HepG2 (cell line): ENCODE measurements around the gene C7orf57. TPM values are rescaled to one million over a fixed set of nuclear protein-coding genes. Genes with fewer than 3 reads are reported as not detected.

Source experiments
- CBX5 ChIP-seq: sonication (generic); formaldehyde crosslinking; IDR thresholded peaks from 2 replicates; pipeline ENCODE4 v1.4.0; 2020; ENCODE audit warnings: missing genetic modification reagents, borderline replicate concordance
- KDM1A ChIP-seq: IDR thresholded peaks from 2 replicates; pipeline ENCODE4 v1.6.1; 2016; ENCODE audit warnings: missing compliant biosample characterization
- KMT2B ChIP-seq: IDR thresholded peaks from 2 replicates; pipeline ENCODE4 v1.6.1; 2016; ENCODE audit warnings: missing genetic modification reagents, missing compliant biosample characterization
- MEIS2 ChIP-seq: sonication (generic); formaldehyde crosslinking; IDR thresholded peaks from 2 replicates; pipeline ENCODE4 v1.9.0; 2021; ENCODE audit warnings: mild to moderate bottlenecking, missing genetic modification reagents
- RFXAP ChIP-seq: sonication (generic); formaldehyde crosslinking; IDR thresholded peaks from 2 replicates; pipeline ENCODE4 v1.4.0; 2020; ENCODE audit warnings: missing genetic modification reagents, borderline replicate concordance
- TGIF2 ChIP-seq: IDR thresholded peaks from 2 replicates; pipeline ENCODE4 v1.6.1; 2016; ENCODE audit warnings: control low read depth, missing compliant biosample characterization
- TMF1 ChIP-seq: sonication (generic); formaldehyde crosslinking; IDR thresholded peaks from 2 replicates; pipeline ENCODE4 v1.8.1; 2022; ENCODE audit warnings: low read depth, missing genetic modification reagents
- ZNF547 ChIP-seq: sonication (generic); formaldehyde crosslinking; IDR thresholded peaks from 2 replicates; pipeline ENCODE4 v1.5.1; 2020; ENCODE audit warnings: mild to moderate bottlenecking, missing genetic modification reagents
- ZNF674 ChIP-seq: sonication (generic); formaldehyde crosslinking; IDR thresholded peaks from 2 replicates; pipeline ENCODE4 v1.5.0; 2020; ENCODE audit warnings: low read depth, mild to moderate bottlenecking, missing genetic modification reagents
- ZNF713 ChIP-seq: sonication (generic); formaldehyde crosslinking; IDR thresholded peaks from 2 replicates; pipeline ENCODE4 v1.4.0; 2020; ENCODE audit warnings: mild to moderate bottlenecking, missing genetic modification reagents
- ZNF737 ChIP-seq: sonication (generic); formaldehyde crosslinking; IDR thresholded peaks from 2 replicates; pipeline ENCODE4 v1.5.0; 2020; ENCODE audit warnings: missing genetic modification reagents, mild to moderate bottlenecking, borderline replicate concordance
- polyA plus RNA-seq, 8 experiments: library from polyadenylated mRNA; depleted of rRNA in 3 of 8; stranded (reverse) in 7 of 8; unstranded in 1 of 8; fragments of >200 nt; fragmentation: Illumina TruSeq in 4 of 8; extraction: Trizol in 4 of 8; gene quantifications; 2 replicates each; pipeline versions ENCODE4 v1.2.1 to v1.2.3, GENCODE V29; 2011 to 2016; ENCODE audit warnings: low read depth in 4 of 8, missing spikeins in 1 of 8, mixed read lengths in 1 of 8; ENCODE audit not compliant: insufficient read depth in 1 of 8
- total RNA-seq, 5 experiments: library from RNA; depleted of rRNA; stranded (reverse); fragments of >200 nt; fragmentation: Illumina TruSeq; extraction: Trizol; gene quantifications; 2 replicates each; pipeline ENCODE4 v1.2.3, GENCODE V29; 2016; ENCODE audit warnings: low read depth in 1 of 5
- TF ChIP-seq, protein P1 (sequence below): sonication (generic); formaldehyde crosslinking; IDR thresholded peaks from 2 replicates; pipeline ENCODE4 v1.9.0; 2021; ENCODE audit warnings: mild to moderate bottlenecking, missing genetic modification reagents
- TF ChIP-seq, protein P2 (sequence below): IDR thresholded peaks from 2 replicates; pipeline ENCODE4 v1.6.1; 2016; ENCODE audit warnings: missing compliant biosample characterization, missing genetic modification reagents, borderline replicate concordance
- TF ChIP-seq, protein P3 (sequence below): sonication (generic); formaldehyde crosslinking; IDR thresholded peaks from 2 replicates; pipeline ENCODE4 v1.9.0; 2022; ENCODE audit warnings: missing genetic modification reagents, mild to moderate bottlenecking, borderline replicate concordance
- TF ChIP-seq, protein P4 (sequence below): sonication (generic); formaldehyde crosslinking; IDR thresholded peaks from 2 replicates; pipeline ENCODE4 v1.9.0; 2021; ENCODE audit warnings: missing genetic modification reagents, borderline replicate concordance
- TF ChIP-seq, protein P5 (sequence below): sonication (generic); formaldehyde crosslinking; IDR thresholded peaks from 2 replicates; pipeline ENCODE4 v1.4.0; 2020; ENCODE audit warnings: missing genetic modification reagents

Gene C7orf57
- total and polyA plus RNA-seq, 2 of the 13 experiments (the other 11 are each of a cell fraction or from before 2014, with no cell fraction given): not detected

DNA sequence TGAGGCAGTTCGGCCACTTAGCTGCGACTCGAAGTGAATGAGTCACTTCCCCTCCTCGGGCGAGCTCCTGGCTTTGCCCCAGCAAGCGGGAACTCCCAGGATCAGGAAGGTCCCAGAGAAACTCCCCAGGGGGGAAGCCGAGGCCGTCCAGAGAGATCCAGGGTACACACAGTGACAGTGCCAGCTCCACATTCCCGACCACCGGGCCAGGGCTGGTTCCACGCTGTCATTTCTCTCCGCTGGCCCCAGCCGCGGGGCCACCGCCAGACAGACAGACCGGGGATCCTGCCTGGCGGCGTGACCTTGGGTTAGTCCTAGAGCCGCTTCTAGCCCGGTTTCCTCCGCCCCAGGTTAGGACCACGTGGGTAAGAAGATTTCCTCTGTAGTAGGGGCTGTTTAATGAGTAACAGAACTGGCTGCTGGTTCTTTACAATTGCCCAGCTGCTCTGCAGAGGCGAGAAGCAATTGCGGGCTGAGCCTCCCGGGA, 53.3 kb downstream of the C7orf57 start (continued):
- TF ChIP-seq, protein P1, sequence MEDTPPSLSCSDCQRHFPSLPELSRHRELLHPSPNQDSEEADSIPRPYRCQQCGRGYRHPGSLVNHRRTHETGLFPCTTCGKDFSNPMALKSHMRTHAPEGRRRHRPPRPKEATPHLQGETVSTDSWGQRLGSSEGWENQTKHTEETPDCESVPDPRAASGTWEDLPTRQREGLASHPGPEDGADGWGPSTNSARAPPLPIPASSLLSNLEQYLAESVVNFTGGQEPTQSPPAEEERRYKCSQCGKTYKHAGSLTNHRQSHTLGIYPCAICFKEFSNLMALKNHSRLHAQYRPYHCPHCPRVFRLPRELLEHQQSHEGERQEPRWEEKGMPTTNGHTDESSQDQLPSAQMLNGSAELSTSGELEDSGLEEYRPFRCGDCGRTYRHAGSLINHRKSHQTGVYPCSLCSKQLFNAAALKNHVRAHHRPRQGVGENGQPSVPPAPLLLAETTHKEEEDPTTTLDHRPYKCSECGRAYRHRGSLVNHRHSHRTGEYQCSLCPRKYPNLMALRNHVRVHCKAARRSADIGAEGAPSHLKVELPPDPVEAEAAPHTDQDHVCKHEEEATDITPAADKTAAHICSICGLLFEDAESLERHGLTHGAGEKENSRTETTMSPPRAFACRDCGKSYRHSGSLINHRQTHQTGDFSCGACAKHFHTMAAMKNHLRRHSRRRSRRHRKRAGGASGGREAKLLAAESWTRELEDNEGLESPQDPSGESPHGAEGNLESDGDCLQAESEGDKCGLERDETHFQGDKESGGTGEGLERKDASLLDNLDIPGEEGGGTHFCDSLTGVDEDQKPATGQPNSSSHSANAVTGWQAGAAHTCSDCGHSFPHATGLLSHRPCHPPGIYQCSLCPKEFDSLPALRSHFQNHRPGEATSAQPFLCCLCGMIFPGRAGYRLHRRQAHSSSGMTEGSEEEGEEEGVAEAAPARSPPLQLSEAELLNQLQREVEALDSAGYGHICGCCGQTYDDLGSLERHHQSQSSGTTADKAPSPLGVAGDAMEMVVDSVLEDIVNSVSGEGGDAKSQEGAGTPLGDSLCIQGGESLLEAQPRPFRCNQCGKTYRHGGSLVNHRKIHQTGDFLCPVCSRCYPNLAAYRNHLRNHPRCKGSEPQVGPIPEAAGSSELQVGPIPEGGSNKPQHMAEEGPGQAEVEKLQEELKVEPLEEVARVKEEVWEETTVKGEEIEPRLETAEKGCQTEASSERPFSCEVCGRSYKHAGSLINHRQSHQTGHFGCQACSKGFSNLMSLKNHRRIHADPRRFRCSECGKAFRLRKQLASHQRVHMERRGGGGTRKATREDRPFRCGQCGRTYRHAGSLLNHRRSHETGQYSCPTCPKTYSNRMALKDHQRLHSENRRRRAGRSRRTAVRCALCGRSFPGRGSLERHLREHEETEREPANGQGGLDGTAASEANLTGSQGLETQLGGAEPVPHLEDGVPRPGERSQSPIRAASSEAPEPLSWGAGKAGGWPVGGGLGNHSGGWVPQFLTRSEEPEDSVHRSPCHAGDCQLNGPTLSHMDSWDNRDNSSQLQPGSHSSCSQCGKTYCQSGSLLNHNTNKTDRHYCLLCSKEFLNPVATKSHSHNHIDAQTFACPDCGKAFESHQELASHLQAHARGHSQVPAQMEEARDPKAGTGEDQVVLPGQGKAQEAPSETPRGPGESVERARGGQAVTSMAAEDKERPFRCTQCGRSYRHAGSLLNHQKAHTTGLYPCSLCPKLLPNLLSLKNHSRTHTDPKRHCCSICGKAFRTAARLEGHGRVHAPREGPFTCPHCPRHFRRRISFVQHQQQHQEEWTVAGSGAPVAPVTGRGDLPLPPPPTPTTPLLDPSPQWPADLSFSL (CRISPR knock-in tag): no peak
- TF ChIP-seq, protein P2, sequence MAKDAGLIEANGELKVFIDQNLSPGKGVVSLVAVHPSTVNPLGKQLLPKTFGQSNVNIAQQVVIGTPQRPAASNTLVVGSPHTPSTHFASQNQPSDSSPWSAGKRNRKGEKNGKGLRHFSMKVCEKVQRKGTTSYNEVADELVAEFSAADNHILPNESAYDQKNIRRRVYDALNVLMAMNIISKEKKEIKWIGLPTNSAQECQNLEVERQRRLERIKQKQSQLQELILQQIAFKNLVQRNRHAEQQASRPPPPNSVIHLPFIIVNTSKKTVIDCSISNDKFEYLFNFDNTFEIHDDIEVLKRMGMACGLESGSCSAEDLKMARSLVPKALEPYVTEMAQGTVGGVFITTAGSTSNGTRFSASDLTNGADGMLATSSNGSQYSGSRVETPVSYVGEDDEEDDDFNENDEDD (CRISPR knock-in tag): no peak
- TF ChIP-seq RFXAP (CRISPR knock-in tag) (no peak), ZNF547 (CRISPR knock-in tag) (no peak), KMT2B (no peak), MEIS2 (no peak), ZNF737 (no peak), TGIF2 (CRISPR knock-in tag) (no peak), ZNF674 (CRISPR knock-in tag) (no peak), ZNF713 (CRISPR knock-in tag) (no peak), CBX5 (CRISPR knock-in tag) (no peak), TMF1 (CRISPR knock-in tag) (no peak), KDM1A (no peak)
- TF ChIP-seq, protein P3, sequence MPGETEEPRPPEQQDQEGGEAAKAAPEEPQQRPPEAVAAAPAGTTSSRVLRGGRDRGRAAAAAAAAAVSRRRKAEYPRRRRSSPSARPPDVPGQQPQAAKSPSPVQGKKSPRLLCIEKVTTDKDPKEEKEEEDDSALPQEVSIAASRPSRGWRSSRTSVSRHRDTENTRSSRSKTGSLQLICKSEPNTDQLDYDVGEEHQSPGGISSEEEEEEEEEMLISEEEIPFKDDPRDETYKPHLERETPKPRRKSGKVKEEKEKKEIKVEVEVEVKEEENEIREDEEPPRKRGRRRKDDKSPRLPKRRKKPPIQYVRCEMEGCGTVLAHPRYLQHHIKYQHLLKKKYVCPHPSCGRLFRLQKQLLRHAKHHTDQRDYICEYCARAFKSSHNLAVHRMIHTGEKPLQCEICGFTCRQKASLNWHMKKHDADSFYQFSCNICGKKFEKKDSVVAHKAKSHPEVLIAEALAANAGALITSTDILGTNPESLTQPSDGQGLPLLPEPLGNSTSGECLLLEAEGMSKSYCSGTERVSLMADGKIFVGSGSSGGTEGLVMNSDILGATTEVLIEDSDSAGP: no peak; the same call in 1 of the 2 replicates
- TF ChIP-seq, protein P4, sequence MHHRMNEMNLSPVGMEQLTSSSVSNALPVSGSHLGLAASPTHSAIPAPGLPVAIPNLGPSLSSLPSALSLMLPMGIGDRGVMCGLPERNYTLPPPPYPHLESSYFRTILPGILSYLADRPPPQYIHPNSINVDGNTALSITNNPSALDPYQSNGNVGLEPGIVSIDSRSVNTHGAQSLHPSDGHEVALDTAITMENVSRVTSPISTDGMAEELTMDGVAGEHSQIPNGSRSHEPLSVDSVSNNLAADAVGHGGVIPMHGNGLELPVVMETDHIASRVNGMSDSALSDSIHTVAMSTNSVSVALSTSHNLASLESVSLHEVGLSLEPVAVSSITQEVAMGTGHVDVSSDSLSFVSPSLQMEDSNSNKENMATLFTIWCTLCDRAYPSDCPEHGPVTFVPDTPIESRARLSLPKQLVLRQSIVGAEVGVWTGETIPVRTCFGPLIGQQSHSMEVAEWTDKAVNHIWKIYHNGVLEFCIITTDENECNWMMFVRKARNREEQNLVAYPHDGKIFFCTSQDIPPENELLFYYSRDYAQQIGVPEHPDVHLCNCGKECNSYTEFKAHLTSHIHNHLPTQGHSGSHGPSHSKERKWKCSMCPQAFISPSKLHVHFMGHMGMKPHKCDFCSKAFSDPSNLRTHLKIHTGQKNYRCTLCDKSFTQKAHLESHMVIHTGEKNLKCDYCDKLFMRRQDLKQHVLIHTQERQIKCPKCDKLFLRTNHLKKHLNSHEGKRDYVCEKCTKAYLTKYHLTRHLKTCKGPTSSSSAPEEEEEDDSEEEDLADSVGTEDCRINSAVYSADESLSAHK (CRISPR knock-in tag): no peak
- TF ChIP-seq, protein P5, sequence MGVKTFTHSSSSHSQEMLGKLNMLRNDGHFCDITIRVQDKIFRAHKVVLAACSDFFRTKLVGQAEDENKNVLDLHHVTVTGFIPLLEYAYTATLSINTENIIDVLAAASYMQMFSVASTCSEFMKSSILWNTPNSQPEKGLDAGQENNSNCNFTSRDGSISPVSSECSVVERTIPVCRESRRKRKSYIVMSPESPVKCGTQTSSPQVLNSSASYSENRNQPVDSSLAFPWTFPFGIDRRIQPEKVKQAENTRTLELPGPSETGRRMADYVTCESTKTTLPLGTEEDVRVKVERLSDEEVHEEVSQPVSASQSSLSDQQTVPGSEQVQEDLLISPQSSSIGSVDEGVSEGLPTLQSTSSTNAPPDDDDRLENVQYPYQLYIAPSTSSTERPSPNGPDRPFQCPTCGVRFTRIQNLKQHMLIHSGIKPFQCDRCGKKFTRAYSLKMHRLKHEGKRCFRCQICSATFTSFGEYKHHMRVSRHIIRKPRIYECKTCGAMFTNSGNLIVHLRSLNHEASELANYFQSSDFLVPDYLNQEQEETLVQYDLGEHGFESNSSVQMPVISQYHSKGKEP (CRISPR knock-in tag): no peak
